GM19438 (cell line): Measurements from ENCODE around the gene CARMIL1.
"Not testable (repeated sequence)": the region's sequence is repeated elsewhere in the genome, so short reads cannot be mapped to it uniquely, and the experiment has no call there.

ENCODE experiments used
- ATAC-seq: cut with Tn5 transposase; IDR thresholded peaks from one replicate; pipeline ENCODE4 v1.9.1; 2021; ENCODE audit warnings: low read depth; ENCODE audit not compliant: unreplicated experiment

The CARMIL1 gene

GRCh38 chr6:25275436-25275835 lies 3.7 kb upstream of the CARMIL1 start:
- ATAC-seq = no peak

GRCh38 chr6:25277386-25277785 lies 1.8 kb upstream of the CARMIL1 start:
- ATAC-seq = no peak

DNA sequence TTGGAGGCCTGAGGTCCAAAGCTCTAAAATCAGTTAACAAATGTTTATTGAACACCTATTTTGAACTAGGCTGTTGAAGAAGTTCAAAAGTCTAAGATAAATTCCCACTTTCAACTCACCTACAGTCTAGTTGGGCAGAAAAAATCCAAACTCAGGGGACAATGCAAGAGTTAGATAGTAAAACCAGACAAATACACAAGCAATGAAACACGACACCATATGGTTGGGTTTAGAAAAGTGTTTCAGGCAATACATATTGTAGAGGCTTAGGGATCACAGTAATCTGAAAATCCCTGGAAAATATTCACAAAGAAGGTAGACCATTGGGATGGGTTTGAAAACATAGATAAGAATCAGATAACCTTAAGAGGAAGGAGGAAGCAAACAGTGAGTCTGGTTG lies 1.3 kb upstream of the CARMIL1 start:
- ATAC-seq = no peak

DNA sequence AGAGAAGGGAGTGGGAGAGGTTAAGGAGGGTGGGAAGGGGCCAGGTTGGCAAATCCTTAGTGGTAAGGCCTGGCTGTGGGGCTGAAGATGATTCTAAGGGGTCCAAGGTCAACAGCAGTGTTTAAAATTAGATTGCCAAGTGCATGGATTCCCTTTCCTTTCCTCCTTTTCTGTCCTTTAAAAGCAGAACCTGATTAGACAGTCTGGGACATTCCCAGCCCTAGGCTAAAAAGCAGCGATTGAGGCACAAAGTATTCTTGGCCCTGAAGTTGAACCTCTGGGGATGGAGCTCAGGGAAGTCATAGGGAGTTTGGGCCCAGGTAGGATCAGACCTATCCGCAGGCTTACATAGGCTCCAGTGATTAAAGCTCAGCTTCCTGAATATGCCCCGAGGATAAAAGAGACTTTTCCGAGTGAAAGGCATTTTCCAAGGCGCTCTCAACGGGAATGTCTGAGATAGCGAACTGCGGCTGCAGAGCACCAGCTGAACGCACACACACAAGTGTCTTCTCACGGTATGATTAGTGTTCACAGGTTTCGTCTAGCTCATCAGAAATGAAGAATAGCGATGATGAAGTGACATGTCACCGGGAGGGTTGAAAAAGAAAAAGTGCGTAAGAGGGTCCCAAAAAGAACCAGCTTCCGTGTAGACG lies 787 bp upstream of the CARMIL1 start:
- ATAC-seq = peak; percentile 25

DNA sequence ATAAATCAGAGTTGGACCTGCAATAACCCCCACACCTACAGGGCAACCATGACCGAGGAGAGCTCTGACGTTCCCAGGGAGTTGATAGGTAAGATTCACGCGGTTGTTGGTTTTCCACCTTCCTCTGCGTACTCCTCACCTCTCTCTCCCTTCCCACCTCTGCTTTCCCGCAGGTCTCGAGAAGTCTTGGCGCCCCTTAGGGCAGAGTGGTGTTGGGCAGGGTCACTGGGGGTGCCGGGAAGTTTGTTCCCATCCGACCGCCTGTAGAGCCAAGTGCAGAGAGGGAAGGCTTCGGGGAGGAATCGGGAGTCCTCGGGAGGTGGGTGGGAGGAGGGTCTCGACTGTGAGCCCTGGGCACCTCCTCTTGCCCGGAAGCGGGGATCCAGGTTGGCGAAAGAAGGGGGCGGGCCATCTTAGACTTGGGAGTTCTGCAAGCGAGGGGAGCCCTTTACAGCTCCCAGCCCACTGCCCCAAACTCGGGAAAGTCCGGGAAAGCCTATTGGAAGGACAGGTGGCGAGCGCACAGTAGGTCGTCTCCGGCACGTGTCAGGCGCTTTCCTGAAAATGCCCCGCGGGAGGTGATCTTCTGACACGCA lies 672 bp downstream of the CARMIL1 start:
- ATAC-seq = peak; percentile 11

DNA sequence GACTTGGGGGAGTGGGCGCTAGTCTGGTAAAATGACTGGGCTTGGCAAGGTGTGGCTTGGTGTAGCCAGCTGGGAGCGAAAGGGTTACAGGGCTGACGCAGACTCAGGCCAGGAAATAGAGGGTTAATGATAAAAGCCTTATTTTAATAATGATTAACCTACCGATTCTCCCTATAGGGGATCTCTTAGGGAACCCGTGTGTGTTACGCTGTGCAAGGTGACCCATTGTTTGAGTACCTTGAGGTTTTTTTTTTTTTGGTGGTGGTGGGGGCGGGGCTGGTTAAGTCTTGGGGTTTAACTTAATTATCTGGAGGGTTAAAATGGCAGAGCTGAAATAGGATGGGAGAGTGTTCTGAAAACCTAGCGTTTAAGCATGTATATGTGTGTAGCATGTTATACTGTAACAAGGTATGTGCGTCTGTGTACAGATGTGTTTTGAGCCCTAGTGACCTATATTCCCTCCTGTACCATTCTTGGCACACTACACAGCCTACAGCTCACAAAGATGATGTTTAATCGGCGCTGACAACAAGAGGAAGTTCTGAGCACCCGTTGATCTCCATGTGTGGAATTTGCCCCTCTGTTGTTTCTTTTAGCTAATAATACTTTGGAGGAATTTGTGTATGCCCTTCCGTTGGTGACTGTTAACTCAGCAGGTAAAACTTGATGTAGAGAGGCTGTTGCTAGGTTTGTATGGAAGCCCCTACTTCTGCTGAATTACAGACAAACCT lies 1.3 kb downstream of the CARMIL1 start:
- no peak for ATAC-seq

DNA sequence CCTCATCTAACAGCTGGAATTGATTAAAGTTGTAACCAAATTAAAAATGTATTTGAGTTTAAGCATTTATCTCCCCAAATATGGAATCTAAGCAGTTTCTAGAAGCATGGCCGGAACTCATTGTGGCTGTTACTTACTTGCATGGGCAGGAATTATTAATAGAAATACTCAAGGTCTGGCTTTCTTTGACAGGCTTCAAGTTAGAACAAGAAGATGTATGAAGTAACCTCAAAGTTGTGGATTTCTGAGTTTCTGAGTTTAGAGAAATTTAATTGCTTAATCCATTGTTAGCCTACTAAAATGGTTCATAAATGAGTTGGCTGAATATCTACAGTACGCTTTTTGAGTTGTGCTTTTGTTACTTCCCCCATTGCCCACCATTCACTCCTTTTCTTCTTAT lies 7.7 kb downstream of the CARMIL1 start:
- no peak for ATAC-seq

GRCh38 chr6:25287941-25288340 lies 8.8 kb downstream of the CARMIL1 start:
- ATAC-seq = no peak

GRCh38 chr6:25288518-25288917 lies 9.3 kb downstream of the CARMIL1 start:
- ATAC-seq = no peak

DNA sequence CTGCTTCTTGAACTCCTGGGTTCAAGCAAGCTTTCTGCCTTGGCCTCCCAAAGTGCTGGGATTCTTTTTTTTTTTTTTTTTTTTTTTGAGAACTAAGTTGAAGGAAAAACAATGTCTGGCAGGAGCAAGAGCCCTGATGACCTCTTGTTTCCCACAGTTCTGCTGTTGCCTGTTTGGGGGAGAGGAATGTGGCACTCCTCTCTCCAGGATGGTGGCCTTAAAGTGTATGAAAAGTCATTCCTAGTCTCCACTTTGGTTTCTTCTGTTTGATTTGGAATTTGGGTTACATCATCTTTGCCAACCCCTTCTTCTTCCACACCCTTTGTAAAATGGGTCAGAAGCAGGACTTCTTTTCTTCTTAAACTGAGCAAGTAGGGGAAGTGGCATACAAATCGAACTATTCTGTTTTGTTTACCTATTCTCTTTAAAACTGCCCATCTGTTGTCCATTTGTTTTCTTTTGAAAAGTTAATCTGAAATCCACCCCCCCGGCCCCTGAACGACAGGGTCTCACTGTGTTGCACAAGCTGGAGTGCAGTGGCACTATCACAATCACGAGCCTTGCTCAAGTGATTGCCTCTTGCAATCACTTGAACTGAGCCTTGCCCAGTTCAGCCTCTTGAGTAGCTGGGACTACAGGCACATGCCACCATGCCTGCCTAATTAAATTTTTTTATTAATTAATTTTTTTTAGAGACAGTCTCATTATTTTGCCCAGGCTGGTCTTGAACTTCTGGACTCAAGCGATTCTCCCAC lies 11.3 kb downstream of the CARMIL1 start:
- no peak for ATAC-seq

GRCh38 chr6:25292384-25292783 lies 13.2 kb downstream of the CARMIL1 start:
- ATAC-seq = no peak

DNA sequence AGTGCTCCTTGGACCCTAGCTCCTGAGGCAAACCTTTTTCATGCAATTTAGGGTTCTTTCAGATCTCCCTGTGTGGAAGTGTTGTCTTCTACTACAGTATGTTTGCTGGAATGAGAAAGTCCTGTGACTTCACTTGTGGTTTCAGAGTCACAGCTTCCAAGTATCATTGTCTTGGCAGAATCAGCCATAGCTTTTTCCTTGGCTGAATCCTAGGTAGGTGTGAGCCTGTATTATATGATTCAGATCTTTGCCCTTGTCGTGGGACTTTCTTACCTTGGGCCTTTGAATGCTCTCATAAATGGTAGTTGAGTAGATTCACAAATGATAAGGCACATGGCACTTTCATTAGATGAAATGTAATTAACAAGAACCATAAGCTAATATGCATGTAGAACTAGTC lies 16.5 kb downstream of the CARMIL1 start:
- ATAC-seq = no peak

- no peak for ATAC-seq
Observed at GRCh38 chr6:25296217-25296905, 17.2 kb downstream of the CARMIL1 start.

- no peak for ATAC-seq
Observed at GRCh38 chr6:25297039-25297441, 17.9 kb downstream of the CARMIL1 start.

GRCh38 chr6:25297823-25298522 lies 18.8 kb downstream of the CARMIL1 start:
- no peak for ATAC-seq

DNA sequence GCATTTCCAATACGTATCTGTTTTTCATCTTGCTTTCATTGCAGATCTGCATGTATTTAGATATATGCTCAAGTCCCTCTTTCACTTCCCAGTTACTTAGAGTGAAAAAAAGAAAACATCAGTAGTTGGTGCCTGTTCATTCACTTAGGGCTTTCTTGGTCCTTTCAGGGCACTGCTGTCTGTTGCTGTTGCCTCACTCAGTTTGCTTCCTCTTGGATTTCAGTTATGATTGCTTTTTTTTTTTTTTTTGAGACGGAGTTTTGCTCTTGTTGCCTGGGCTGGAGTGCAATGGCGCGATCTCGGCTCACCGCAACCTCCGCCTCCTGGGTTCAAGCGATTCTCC lies 19.3 kb downstream of the CARMIL1 start:
- not testable (repeated sequence) for ATAC-seq

DNA sequence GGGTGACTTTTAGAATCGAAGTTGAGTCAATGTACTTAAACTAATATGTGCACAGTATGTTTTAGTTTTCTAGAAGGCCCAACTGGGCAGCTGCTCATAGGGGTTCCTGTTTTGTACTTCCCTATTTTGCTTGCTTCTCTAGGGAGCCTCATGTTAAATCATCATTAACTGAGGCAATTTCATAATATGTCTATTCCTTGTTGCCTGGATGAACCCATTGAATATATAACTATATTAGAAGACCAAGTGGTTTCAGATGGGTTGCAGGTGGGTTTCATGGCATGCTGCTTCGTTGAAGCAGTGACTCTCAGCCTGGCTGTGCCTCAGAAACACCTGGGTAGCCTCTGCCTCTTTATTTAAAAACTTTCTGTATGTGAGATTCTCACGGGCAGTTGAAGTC lies 22.2 kb downstream of the CARMIL1 start:
- ATAC-seq = peak; percentile 59

DNA sequence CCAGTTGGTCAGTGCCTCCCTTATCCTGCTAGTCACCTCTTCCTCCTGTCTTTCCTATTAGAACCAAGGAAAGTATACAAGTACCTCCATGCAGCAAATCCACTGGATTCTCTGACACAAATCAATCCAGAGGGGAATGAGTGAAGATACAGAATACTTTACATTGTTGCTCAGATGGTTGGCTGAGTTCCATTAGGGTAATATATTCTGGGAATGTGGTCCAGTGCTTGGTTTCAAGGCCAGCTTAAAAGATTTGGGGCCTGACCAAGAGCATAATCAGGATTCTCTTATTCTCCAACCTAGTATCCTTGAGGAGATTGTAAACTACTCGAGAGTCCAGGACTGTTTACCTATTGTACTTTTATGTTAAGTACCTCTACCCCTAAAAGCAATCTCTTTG lies 23.0 kb downstream of the CARMIL1 start:
- ATAC-seq = no peak

DNA sequence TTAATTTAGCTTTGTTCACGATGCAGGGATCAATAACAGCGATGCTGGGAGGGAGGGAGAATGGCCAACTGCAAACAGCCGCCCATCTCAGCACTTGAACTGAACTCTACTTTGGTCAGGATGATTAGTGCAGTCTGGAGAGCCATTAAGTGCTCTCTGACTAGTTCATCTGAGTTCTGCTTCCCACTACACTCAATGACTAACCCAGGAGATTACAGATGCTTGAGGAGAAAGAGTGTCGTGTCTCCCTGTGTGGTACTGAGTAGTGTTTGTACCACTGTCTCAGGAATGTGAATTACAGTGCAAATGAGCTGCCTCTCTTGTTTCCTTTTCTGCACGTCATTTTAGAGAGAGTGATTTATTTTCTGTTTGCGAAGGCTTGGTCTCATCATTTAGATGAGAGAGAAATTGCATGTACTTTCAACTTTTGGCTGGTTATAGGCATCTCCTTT lies 23.5 kb downstream of the CARMIL1 start:
- no peak for ATAC-seq

GRCh38 chr6:25303254-25303653 lies 24.1 kb downstream of the CARMIL1 start:
- no peak for ATAC-seq
